ENCODE results near the gene PLSCR1. TPM values are rescaled to one million over a fixed set of nuclear protein-coding genes. Genes with fewer than 3 reads are reported as not detected.

The PLSCR1 gene
- total and polyA plus RNA-seq, 2 donors (not counting 1 experiment from before 2014, with no cell fraction given), result 16.8 to 44.6 TPM

DNA sequence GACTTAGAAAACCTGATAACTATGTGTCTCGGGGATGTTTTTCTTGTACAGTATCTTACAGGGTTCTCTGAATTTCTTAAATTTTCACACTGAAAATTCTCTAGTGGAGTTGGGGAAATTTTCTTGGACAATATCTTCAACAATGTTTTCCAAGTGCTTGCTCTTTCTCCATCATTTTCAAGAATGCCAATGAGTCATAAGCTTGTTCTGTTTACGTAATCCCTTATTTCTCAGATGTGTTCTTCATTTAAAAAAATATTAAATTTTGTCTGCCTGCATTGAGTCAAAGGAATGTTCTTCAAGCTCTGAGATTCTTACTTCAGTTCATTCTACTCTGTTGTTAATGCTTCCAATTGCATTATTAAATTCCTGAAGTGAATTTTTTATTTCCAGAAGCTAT lies 53.1 kb downstream of the PLSCR1 start:
- no CpG with 5 or more reads among the region's 2 CpGs for WGBS (ENCODE audit: insufficient coverage)
- intact Hi-C loops (cut with micrococcal nuclease), result no loop called here
- H3K4me1 Mint-ChIP-seq, result no peaks in the 10 kb centered on the region
- Histone ChIP-seq H3K4me2 (replicated peaks; ENCODE audit: low read depth, low read length, poor library complexity, severe bottlenecking) (no peak overlapping the region), H3K4me3 (ENCODE audit: control extremely low read depth in 1 of 5, extremely low read depth in 1 of 5, insufficient read depth in 1 of 5, low read depth in 2 of 5, low read length in 4 of 5) (no peak overlapping the region), H3K9ac (ENCODE audit: low read length) (no peak overlapping the region), H3K27me3 (replicated peaks in 1 of 4; ENCODE audit: control extremely low read depth in 1 of 4, control insufficient read depth in 3 of 4, insufficient read depth in 4 of 4, low read length in 3 of 4) (no peaks in the 10 kb centered on the region), H3K27ac (ENCODE audit: low read length in 2 of 2) (no peak overlapping the region), H2AFZ (ENCODE audit: insufficient read depth, low read depth, low read length, poor library complexity, severe bottlenecking) (no peak overlapping the region), H3K9me3 (ENCODE audit: control extremely low read depth in 1 of 3, control insufficient read depth in 2 of 3, insufficient read depth in 1 of 3, low read length in 2 of 3) (peaks cover 0 to 4% (median 2%) of the 10 kb centered on the region in 3 donors), H4K20me1 (ENCODE audit: control insufficient read depth, insufficient read depth, low read length, poor library complexity, severe bottlenecking) (no peaks in the 10 kb centered on the region), H3K4me1 (ENCODE audit: control insufficient read depth in 2 of 2, insufficient read depth in 2 of 2, low read length in 2 of 2) (no peaks in the 10 kb centered on the region), H3K79me2 (ENCODE audit: control insufficient read depth, insufficient read depth, low read length) (no peaks in the 10 kb centered on the region), H3K36me3 (replicated peaks in 1 of 2; ENCODE audit: control extremely low read depth in 1 of 2, control insufficient read depth in 1 of 2, extremely low read depth in 1 of 2, insufficient read depth in 2 of 2, low read length in 1 of 2) (no peaks in the 10 kb centered on the region)
- DNase-seq (no peak), ATAC-seq (ENCODE audit: low read depth) (no peak)
- peaks cover 29% of the 10 kb centered on the region for H3K27me3 Mint-ChIP-seq
- POLR2A ChIA-PET, result no interaction called here
- CTCF ChIA-PET, result no interaction called here
- peaks cover 2% of the 10 kb centered on the region for H3K9me3 Mint-ChIP-seq (ENCODE audit: insufficient read depth)
- TF ChIP-seq EZH2 (IDR thresholded peaks at IDR 0.05; ENCODE audit: borderline replicate concordance, insufficient read depth, low read depth, low read length, poor library complexity, severe bottlenecking), result no peak
- TF ChIP-seq, protein P1, sequence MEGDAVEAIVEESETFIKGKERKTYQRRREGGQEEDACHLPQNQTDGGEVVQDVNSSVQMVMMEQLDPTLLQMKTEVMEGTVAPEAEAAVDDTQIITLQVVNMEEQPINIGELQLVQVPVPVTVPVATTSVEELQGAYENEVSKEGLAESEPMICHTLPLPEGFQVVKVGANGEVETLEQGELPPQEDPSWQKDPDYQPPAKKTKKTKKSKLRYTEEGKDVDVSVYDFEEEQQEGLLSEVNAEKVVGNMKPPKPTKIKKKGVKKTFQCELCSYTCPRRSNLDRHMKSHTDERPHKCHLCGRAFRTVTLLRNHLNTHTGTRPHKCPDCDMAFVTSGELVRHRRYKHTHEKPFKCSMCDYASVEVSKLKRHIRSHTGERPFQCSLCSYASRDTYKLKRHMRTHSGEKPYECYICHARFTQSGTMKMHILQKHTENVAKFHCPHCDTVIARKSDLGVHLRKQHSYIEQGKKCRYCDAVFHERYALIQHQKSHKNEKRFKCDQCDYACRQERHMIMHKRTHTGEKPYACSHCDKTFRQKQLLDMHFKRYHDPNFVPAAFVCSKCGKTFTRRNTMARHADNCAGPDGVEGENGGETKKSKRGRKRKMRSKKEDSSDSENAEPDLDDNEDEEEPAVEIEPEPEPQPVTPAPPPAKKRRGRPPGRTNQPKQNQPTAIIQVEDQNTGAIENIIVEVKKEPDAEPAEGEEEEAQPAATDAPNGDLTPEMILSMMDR (IDR thresholded peaks at IDR 0.05), result no peak
- no peak overlapping the region for H3K4me3 Mint-ChIP-seq
- H3K27ac Mint-ChIP-seq, result no peak overlapping the region

DNA sequence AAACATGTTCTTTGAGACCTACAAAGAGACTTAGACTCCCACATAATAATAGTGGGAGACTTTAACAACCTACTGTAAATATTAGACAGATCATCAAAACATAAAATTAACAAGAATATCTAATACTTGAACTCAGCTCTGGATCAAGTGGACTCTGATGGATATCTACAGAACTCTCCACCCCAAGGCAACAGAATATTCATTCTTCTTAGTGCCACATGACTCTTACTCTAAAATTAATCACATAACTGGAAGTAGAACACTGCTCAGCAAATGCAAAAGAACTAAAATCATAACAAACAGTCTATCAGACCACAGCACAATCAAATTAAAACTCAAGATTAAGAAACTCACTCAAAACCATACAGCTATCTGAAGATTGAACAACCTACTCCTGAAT lies 59.1 kb downstream of the PLSCR1 start:
- Mint-ChIP-seq H3K27ac (no peak overlapping the region), H3K9me3 (ENCODE audit: insufficient read depth) (peaks cover 9% of the 10 kb centered on the region), H3K4me1 (no peaks in the 10 kb centered on the region), H3K27me3 (peaks cover 13% of the 10 kb centered on the region), H3K4me3 (no peak overlapping the region)
- Histone ChIP-seq H3K4me1 (ENCODE audit: control insufficient read depth in 2 of 2, insufficient read depth in 2 of 2, low read length in 2 of 2) (no peaks in the 10 kb centered on the region), H3K27me3 (replicated peaks in 1 of 4; ENCODE audit: control extremely low read depth in 1 of 4, control insufficient read depth in 3 of 4, insufficient read depth in 4 of 4, low read length in 3 of 4) (no peaks in the 10 kb centered on the region), H3K4me2 (replicated peaks; ENCODE audit: low read depth, low read length, poor library complexity, severe bottlenecking) (no peak overlapping the region), H3K9me3 (ENCODE audit: control extremely low read depth in 1 of 3, control insufficient read depth in 2 of 3, insufficient read depth in 1 of 3, low read length in 2 of 3) (peaks cover 0 to 1% (median 0%) of the 10 kb centered on the region in 3 donors), H3K27ac (ENCODE audit: low read length in 2 of 2) (no peak overlapping the region), H4K20me1 (ENCODE audit: control insufficient read depth, insufficient read depth, low read length, poor library complexity, severe bottlenecking) (no peaks in the 10 kb centered on the region), H3K36me3 (replicated peaks in 1 of 2; ENCODE audit: control extremely low read depth in 1 of 2, control insufficient read depth in 1 of 2, extremely low read depth in 1 of 2, insufficient read depth in 2 of 2, low read length in 1 of 2) (no peaks in the 10 kb centered on the region), H3K9ac (ENCODE audit: low read length) (no peak overlapping the region), H3K79me2 (ENCODE audit: control insufficient read depth, insufficient read depth, low read length) (no peaks in the 10 kb centered on the region), H2AFZ (ENCODE audit: insufficient read depth, low read depth, low read length, poor library complexity, severe bottlenecking) (no peak overlapping the region), H3K4me3 (ENCODE audit: control extremely low read depth in 1 of 5, extremely low read depth in 1 of 5, insufficient read depth in 1 of 5, low read depth in 2 of 5, low read length in 4 of 5) (no peak overlapping the region)
- no peak for DNase-seq
- intact Hi-C loops (cut with micrococcal nuclease), result no loop called here
- no peak for ATAC-seq (ENCODE audit: low read depth)
- ChIA-PET POLR2A (no interaction called here), CTCF (no interaction called here)
- TF ChIP-seq, protein P1 (IDR thresholded peaks at IDR 0.05), result no peak
